GM21529 (cell line): Measurements from ENCODE around the gene SOAT2.
"Not testable (repeated sequence)": the region's sequence is repeated elsewhere in the genome, so short reads cannot be mapped to it uniquely, and the experiment has no call there.

Experiments used
- ATAC-seq: cut with Tn5 transposase; IDR thresholded peaks from one replicate; pipeline ENCODE4 v1.9.1; 2021; ENCODE audit not compliant: unreplicated experiment

SOAT2 gene

DNA sequence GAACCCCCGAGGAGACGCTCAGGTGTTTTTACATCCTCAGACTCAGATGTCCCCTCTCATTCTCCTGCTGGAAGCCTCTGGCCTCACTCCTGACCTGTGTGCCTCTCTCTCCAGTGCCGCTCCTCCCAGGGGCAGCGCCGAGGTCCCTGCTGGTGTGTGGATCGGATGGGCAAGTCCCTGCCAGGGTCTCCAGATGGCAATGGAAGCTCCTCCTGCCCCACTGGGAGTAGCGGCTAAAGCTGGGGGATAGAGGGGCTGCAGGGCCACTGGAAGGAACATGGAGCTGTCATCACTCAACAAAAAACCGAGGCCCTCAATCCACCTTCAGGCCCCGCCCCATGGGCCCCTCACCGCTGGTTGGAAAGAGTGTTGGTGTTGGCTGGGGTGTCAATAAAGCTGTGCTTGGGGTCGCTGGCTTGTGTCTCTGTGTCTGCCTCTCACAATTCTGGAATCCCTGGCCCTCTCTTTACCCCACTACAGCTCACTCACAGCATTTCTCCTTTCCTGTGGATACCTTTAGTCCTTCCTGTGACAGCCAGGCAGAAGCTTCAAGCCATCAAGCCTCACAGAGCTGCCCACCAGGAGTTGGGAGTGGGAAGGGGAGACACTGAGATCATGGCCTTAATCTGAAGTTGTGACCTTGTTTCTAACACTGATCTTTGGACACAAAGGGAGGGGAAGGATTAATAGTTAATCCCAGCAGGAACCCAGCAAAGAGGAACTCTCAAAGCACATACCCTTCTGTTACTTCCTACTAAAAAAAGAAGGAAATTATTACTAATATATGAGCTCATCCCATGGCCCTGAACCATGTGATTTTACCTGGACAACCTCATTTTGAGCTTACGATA, 1.1 kb upstream of the SOAT2 start:
- ATAC-seq, result no peak

- no peak for ATAC-seq
These were observed 597 bp downstream of the SOAT2 start for GRCh38 chr12:53103860-53104305.

DNA sequence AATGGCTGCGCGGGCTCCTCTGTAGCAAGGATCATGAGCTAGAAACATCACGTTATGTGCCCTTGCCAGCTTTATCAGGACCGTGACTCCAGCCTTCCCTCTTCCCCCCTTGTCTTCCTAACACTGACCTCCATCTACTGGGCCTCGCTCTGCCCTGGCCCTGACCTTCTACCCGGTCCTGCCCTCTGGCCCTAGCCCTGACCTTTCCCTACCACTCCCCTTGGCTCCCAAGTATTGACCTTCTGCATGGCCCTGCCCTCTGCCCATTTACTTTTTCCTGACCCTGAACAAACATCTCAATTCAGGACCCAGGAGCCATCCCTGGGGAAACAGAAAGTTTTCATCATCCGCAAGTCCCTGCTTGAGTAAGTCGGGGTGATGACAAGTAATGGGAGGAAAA, 2.0 kb downstream of the SOAT2 start:
- ATAC-seq, result no peak

DNA sequence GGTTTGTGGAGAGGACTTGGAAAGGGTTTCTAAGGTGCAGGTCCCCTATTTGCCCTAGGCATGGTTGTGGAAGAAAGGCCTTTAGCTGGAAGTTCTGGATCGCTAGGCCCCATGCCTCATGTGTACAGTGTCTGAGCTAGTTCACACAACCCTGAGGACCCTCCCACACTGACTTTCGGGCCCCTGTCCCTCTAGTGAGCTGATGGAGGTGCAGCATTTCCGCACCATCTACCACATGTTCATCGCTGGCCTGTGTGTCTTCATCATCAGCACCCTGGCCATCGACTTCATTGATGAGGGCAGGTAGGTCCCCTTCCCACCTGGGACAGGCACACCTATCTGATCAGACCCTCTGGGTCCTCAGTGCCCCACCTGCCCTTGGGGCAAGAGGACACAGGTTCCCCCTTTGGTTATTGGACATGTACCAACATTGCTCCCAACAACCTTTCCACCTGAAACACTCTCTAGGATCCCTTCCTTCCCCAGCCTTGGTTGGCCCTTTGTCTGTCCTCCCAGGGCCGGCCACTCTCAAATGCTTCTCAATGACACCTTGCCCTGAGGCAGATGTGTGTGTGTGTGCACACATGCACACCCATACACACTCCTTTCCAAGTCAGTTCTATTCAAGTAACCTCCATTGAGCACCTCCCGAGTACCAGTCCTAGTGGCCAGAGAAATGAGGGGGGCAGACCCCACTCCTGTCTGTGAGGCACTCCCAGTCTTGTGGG, 2.6 kb downstream of the SOAT2 start:
- no peak for ATAC-seq

- no peak for ATAC-seq
These were observed 3.8 kb downstream of the SOAT2 start for GRCh38 chr12:53107122-53107521.

DNA sequence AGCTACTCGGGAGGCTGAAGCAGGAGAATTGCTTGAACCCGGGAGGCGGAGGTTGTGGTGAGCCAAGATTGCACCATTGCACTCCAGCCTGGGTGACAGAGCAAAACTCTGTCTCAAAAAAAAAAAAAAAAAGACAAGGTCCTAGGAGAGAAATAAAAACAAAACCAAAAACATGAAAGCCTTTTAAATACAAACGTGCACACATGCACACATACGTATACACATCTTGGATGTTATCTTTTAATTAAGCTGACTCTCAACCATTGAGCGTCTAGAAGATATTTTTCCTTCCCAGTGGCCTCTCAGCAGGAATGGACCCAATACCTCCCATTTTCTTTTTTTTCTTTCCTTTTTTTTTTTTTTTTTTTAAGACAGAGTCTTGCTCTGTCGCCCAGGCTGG, 9.1 kb downstream of the SOAT2 start:
- not testable (repeated sequence) for ATAC-seq

- ATAC-seq, result no peak
These were observed 9.9 kb downstream of the SOAT2 start for GRCh38 chr12:53113136-53113705.

- no peak for ATAC-seq
These were observed 10.7 kb downstream of the SOAT2 start for GRCh38 chr12:53113951-53114350.

DNA sequence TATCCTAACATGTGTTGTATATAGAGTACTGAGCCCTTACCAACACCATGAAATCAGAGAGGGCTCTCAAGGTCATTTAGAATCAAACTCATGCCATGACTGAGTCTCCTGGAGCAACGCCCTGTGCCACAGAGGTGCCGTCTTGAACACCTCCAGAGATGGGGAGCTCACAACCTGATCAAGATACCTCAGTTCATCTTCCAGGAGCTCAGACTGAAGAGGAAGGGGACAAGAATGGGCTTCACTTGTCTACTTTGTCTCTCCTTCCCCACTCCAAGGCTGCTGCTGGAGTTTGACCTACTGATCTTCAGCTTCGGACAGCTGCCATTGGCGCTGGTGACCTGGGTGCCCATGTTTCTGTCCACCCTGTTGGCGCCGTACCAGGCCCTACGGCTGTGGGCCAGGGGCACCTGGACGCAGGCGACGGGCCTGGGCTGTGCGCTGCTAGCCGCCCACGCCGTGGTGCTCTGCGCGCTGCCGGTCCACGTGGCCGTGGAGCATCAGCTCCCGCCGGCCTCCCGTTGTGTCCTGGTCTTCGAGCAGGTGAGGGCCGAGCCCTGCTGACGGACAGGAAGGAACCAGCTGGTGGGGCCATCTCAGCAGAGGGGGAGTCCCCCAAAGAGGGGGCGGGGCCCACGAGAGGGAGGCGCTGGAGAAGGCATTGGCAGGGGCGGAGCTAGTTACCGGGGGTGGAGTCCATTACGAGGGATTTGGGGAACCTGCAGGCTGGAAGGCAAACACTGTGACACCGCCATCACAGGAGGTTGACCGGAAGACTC, 12.0 kb downstream of the SOAT2 start:
- no peak for ATAC-seq

GRCh38 chr12:53115891-53116648, 12.8 kb downstream of the SOAT2 start:
- no peak for ATAC-seq

DNA sequence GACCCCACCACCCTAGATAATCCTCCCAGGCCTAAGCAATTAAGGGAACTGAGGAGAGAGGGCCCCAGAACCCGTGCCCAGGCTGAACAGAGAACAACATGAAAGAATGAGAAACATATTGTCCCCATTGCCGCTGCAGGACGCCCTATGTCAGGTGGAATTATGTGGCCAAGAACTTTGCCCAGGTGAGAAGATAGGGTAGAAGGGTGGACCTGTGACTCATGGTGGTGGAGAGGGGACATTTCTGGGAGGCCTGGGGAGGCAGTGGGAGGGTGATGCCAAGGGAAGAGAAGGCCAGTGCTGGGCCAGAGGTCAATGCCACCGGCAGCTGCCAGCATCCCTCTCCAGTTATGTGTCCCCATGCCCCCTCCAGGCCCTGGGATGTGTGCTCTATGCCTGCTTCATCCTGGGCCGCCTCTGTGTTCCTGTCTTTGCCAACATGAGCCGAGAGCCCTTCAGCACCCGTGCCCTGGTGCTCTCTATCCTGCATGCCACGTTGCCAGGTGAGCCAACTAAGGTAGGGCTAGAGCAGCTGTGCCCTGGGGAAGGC, 15.5 kb downstream of the SOAT2 start:
- ATAC-seq, result no peak

DNA sequence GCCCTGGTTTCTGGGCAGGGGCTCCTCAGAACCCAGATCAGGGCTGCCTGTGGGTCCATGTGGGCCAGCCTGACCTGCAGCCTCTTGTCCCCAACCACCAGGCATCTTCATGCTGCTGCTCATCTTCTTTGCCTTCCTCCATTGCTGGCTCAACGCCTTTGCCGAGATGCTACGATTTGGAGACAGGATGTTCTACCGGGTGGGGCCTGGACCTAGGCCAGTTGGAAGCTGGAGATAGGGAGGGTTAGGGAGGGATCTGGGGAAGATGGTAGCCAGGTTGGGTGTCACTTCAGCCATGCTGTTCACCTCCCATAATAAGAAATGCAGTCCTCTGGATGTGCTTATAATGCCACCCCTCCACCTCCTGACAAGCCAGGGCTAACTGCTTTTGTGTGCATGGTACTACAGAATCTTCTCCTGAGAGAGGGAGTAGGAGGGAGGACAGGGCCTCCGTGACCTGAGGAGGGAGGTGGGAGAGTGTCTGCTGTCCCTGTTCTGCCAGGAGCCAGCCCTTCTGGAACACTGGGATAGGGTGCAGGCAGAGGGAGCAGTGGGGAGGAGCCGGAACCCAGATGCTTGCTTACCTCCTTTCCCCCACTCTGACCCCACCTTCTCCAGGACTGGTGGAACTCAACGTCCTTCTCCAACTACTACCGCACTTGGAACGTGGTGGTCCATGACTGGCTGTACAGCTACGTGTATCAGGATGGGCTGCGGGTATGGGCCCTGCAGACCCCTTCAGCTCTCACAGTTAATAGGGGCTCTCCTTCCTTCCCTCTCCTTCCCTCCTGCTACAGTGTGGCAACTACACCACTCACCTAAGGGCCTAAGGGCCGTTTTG, 17.6 kb downstream of the SOAT2 start:
- no peak for ATAC-seq

GRCh38 chr12:53122961-53123468, 19.7 kb downstream of the SOAT2 start:
- ATAC-seq, result no peak

GRCh38 chr12:53123578-53124351, 20.5 kb downstream of the SOAT2 start:
- no peak for ATAC-seq

DNA sequence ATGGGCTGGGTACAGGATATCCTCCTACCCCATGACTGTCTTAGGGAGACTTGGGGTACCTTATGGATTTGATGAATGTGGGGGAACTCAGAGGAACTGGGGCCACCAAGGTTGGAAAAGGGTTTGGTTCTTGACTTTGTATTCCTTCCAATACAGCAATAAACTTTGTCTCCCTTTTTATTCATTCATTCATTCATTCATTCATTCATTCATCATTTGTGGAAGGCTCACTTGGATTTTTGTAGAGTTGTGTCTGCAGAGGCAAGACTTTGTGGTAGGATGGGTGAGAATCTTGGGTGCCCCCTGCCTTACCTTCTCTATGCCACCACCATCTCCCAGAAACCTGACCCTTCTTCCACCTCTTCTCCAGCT, 21.1 kb downstream of the SOAT2 start:
- no peak for ATAC-seq

DNA sequence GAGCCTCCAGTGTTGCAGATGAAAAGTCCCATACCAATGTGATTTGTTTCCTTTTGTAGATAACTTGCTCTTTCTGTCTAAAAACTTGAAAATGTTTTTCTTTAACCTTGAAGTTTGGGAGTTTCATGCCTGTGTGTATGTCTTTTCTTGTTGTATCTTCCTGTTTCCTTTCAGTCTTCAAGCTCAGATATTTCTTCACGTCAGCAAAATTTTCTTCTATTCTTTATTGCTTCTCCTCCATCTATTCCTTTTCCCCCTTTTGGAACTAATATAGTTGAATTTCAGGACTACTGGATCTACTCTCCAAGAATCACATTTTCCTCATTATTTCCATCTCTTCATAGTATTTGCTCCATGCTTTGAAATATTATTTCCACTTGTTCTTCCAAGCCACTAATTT, 23.9 kb downstream of the SOAT2 start:
- no peak for ATAC-seq

DNA sequence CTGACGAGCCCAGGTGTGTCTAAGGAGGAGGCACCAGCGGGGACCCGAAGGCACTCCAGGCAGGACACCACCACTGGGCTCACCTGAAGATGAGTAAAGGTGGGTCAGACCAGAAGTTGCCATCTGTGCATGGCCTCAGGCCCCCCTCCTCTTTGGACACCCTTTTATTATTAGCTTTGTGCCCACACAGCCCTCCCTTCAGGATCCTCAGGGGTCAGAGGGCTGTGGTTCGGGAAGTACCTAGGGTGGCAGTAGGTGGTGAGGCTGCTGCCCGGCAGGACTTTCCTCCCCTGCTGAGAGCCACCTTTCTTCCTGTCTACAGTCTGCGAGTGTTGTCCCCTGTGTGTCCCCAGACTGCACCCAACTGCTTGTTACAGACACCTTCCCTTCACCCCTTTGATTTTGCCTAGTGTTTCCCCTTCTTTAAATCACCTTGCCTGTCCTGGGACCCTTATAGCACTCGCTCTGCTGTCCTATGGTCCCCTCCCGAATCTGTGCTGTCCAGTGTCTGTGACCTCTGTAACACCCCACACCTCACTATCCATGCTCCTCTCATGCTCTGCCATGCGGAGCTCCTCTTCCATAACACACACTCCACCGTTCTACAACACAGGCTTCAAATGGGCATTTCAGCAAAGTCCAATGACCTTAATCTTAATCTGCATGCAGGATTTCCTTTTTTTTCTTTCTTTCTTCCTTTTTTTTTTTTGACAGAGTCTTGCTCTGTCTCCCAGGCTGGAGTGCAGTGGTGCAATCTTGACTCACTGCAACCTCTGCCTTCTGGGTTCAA, 25.7 kb downstream of the SOAT2 start:
- no peak for ATAC-seq

DNA sequence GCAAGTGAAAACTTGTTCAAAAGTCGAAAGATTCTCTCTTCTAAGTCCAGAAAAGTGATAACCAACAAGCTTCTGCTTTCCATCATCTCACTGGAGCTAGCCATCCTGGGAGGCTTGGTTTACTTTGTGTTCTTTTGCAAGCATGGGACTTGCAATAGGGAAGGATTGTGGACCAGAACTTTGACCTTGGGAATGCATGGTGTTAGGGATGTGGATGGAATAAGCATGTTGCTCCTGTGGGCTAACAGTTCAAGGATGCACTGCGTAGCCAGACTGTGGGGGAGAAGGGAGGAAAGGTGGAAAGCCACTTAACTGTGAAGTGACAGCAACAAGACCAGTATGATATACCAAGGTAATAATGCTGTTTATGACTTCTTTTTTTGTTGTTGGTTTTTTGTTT, 28.6 kb downstream of the SOAT2 start:
- no peak for ATAC-seq
